Activated CD4-positive, alpha-beta T cell treated with anti-CD3 and anti-CD28 coated beads, Interleukin-2, amount 50 U/mL, for 4 hours (primary cell): ENCODE results near the gene ADAMTSL2.

Source experiments
- DNase-seq, 2 experiments: peaks; one replicate each; pipeline ENCODE4 v3.0.0-alpha.2; 2020

The ADAMTSL2 gene

GRCh38 chr9:133576875-133577736 lies 42.6 kb downstream of the ADAMTSL2 start:
- DNase-seq = no peak

GRCh38 chr9:133577737-133578112 lies 43.2 kb downstream of the ADAMTSL2 start:
- no peak for DNase-seq

- DNase-seq = no peak
Measured at GRCh38 chr9:133578524-133579441, 44.3 kb downstream of the ADAMTSL2 start.

GRCh38 chr9:133579601-133580418 lies 45.3 kb downstream of the ADAMTSL2 start:
- no peak for DNase-seq

- no peak for DNase-seq
Measured at GRCh38 chr9:133580419-133580738, 45.9 kb downstream of the ADAMTSL2 start.

- no peak for DNase-seq
Measured at GRCh38 chr9:133581011-133581410, 46.5 kb downstream of the ADAMTSL2 start.

- no peak for DNase-seq
Measured at GRCh38 chr9:133581513-133582343, 47.2 kb downstream of the ADAMTSL2 start.

GRCh38 chr9:133582501-133583045 lies 48.1 kb downstream of the ADAMTSL2 start:
- DNase-seq = no peak

- DNase-seq = no peak
Measured at GRCh38 chr9:133583111-133583510, 48.6 kb downstream of the ADAMTSL2 start.

- DNase-seq = no peak
Measured at GRCh38 chr9:133583586-133583985, 49.1 kb downstream of the ADAMTSL2 start.

- no peak for DNase-seq
Measured at GRCh38 chr9:133584167-133584558, 49.7 kb downstream of the ADAMTSL2 start.

GRCh38 chr9:133584559-133585476 lies 50.3 kb downstream of the ADAMTSL2 start:
- DNase-seq = no peak

GRCh38 chr9:133585481-133586351 lies 51.2 kb downstream of the ADAMTSL2 start:
- no peak for DNase-seq

- DNase-seq = no peak
Measured at GRCh38 chr9:133587051-133587450, 52.5 kb downstream of the ADAMTSL2 start.

- DNase-seq = no peak
Measured at GRCh38 chr9:133587466-133587865, 53.0 kb downstream of the ADAMTSL2 start.

- peak; percentile 32 to 34 for DNase-seq
Measured at GRCh38 chr9:133589454-133590227, 55.1 kb downstream of the ADAMTSL2 start.

- DNase-seq = no peak
Measured at GRCh38 chr9:133590231-133590855, 55.8 kb downstream of the ADAMTSL2 start.
